DMS 273 treated with DMSO at 0.1 percent for 48 hours (cell line): ENCODE results near the gene ZDHHC11B.
"Not testable (repeated sequence)": the region's sequence is repeated elsewhere in the genome, so short reads cannot be mapped to it uniquely, and the experiment has no call there.

Experiments
- DNase-seq: peaks from one replicate; lab custom pipeline; 2025; lab: John Stamatoyannopoulos, UW

The ZDHHC11B gene

DNA sequence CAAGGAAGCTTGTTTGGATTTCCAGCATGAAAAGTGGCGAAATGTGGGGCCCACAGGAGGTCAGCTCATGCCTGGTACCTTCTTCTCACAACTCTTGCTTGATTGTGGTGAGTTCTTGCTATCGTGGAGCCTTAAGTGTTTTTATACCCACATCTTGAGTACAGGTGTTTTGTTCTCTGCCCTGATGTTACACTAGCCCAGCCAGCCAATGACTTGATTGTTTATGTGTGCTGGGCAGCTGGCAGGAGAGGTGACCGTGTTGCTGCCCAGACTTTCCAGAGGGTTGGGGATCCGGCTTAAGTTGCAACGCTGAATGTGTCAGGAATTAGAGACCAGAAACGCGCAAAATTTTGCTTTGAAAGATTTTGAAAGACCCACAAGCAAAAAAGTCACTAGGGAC is 67.4 kb downstream of the ZDHHC11B start:
- no peak for DNase-seq

DNA sequence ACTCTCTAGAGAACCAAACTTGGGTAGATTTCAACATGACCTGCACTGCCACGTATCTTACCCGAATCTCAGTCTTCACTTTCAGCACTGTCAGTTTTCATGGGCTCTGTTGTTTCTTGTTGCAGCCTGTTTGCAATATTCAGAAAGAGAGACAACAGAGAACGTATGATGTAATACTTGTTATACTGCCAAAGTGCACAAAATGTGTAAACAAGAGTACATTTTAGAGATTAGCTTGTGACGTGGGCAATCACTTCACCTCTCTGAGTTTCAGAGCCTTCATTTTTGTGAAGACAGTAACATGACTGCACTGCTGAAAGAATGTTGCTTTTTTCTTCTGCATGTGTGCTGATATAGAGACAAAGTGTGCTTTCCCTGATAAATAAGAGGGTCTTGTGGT is 67.8 kb downstream of the ZDHHC11B start:
- not testable (repeated sequence) for DNase-seq

DNA sequence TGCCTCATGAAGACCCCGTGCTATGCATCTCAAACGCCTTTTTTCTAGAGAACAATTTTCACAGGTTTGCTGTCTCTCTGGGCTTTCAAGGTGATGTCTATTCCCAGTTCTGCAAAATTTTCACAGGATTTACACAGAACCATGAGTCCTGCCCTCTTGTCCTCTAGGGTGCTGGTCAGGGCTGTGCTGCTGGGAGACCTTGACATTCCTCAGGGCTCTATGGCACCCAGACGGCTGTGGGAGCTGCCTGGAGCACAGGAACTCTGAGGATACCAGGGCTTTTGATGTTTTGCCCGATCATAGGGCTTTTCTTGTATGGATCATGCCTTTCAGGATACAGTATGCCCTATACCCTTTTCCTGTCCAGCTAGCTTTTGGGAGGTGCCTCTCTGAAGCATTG is 68.9 kb downstream of the ZDHHC11B start:
- not testable (repeated sequence) for DNase-seq

DNA sequence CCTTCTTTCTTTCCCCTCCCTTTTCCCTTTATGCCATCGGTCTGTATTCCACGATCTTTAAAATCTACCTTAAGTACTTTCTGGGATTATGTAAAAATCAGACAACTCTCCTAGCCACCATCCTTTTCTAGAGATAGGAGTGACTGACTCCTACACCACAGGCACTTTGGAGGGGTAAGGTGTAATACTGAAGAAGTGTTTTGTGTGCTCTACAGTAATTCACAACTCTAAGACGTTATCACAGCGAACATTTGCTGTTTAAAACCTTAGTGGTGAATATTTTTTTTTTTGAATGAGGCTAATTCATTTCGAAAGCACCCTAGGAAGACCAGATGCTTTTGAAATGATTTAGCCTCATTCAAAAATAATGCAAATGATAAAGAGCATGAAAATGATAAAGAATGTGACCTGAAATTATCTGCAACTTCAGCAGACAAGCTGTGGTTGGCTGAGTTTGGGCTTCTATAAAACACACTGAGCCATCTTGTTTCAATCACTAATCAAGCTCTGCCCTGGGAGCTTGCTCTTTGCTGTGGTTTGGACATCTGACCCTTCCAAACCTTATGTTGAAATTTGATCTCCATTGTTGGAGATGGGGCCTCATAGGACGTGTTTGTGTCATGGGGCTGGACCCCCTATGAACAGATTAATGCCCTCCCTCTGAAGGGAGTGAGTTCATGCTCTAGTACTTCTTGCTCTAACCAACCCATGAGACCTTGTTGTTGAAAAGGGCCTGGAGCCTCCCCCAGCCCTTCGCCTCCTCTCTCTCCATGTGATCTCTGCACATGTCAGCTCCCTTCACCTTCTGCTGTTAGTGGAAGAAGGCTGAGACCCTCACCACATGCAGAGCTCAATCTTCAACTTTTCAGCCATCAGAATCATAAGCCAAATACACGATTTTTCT is 70.1 kb downstream of the ZDHHC11B start:
- DNase-seq, result not testable (repeated sequence)

DNA sequence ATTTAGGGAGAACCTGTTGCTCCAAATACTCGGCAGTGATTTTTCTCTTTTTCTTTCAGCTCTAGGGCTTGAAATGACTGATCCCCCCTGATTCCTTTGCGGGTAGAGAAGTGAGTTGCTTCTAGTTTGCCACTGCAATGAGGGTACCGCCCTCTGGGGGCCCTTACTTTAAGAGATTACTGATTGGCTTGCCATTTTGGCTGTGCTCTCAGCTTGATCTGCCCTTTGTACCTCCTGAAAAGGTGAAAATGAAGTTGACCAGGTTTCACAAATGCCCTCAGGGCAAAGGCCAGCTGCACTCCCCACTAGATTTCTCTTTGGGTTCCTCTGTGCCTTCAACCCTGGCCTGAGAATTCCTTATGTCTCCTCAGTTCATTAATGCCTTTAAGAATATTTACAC is 70.8 kb downstream of the ZDHHC11B start:
- DNase-seq, result not testable (repeated sequence)

DNA sequence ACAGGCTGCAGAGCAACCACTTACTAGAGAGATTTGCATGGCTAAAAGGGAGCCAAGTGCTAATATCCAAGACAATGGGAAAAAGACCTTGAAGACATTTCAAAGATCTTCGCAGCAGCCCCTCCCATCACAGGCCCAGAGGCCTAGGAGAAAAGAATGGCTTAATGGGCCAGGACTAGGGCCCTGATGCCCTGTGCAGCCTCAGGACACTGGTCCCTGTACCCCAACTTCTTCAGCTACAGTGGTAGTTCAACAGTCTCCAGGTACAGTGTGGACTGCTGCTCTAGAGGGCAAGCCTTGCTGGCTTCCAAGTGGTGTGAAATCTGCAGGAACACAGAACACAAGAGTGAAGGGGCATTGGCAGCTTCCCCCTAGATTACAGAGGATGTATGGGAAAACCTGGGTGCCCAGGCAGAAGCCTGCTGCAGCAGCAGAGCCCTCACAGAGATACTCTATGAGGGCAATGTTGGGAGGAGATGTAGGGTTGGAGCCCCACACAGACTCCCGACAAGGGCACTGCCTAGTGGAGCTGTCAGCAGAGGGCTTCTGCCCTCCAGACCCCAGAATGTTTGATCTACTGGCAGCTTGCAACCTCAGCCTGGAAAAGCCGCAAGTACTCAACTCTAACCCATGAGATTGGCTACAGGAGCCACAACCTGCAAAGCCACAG is 75.5 kb downstream of the ZDHHC11B start:
- DNase-seq, result not testable (repeated sequence)

DNA sequence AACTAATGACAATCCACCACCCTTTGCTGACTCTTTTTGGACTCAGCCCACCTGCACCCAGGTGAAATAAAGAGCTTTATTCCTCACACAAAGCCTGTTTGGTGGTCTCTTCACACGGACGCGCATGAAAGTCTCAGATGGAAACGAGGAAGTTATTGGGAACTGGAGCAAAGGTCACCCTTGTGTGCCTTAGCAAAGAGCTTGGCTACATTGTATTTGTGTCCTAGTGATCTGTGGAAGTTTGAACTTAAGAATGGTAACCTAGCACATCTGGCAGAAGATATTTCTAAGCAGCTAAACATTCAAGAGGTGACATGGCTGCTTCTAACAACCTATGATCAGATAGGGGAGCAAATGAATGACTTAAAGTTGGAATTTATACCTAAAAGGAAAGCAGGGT is 76.2 kb downstream of the ZDHHC11B start:
- not testable (repeated sequence) for DNase-seq

DNA sequence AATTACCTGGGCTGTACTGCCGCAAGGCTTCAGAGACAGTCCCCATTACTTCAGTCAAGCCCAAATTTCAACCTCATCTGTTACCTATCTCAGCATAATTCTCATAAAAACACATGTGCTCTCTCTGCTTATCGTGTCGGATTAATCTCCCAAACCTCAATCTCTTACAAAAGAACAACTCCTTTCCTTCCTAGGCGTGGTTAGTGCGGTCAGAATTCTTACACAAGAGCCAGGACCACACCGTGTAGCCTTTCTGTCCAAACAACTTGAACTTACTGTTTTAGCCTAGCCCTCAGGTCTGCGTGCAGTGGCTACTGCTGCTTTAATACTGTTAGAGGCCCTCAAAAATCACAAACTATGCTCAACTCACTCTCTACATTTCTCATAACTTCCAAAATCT is 78.4 kb downstream of the ZDHHC11B start:
- DNase-seq, result not testable (repeated sequence)

DNA sequence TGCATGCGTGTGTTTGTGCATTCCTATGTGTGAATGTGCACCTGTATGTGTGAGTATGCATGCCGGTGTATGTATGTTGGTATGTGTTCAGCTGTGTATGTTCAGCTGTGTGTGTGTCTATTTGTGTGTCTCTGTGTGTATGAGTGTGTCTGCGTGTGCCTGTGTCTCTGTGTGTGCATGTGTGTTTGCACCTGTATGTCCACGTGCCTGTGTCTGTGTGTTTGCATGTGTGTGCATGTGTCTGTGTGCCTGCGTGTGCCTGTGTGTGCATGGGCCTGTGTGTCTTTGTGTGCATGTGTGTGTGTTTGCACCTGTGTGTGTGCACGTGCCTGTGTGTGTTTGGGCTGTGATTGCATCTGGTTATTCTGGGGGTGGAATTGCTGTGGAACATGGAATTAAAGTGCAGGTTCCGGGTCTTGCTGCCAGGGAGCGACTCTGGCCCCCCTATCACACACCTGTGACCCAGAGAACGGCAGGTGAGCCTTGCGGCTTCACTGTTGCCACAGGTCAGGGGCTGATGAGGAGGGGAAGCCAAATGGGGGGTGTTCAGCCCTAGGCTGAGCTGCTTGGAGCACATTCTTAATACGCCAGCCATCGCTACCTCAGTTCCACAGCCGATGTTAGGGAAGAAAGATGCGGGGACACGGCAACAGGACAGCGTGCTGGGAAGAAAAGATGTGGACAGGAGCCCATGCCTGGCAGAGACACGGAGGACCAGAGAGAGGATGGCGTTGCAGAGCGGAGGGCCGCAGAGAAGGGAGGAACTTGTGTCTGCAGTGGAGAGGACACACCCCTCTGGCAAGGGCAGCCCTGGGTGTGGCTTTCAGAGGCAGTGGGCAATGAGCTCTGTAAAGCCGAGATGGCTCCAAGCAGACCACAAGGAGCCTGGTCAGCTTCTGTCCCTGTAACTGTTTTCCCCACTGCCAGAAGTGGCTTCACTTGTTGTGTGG is 87.5 kb downstream of the ZDHHC11B start:
- not testable (repeated sequence) for DNase-seq

DNA sequence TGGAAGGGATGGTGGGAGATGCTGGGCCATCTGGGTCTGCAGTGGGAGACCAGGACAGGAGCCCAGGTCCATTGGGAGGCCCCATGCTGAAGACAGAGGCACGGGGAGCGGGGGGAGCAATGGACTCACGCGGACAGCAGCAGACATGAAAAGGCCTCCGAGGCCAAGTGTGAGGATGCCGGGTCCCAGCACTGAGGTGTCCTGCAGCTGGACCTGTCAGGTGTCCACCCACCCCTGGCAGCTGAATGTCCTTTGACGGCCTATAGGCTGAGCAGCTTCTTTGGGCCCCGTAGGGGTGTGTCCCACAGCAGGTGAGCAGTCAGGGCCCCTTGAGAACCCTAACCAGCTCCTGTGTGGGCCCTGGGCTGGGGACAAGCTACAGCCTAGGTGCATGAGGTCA is 88.3 kb downstream of the ZDHHC11B start:
- not testable (repeated sequence) for DNase-seq

DNA sequence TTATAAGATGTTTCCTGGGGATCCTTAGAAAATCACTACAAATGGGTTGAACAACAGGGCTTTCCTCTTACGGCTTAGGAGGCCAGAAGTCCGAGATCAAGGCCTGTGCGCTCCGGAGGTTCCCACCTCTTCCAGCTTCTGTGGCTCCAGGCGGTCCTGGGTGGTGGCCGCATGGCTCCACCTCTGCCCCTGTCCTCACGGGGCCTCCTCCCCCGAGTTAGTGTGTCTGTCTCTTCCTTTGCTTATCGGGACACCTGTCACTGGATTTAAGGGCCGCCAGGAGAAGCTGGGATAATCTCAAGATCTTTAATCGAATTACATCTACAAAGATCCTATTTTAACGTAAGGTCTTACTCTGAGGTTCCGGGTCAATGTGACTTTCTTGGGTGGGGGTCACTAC is 89.1 kb downstream of the ZDHHC11B start:
- not testable (repeated sequence) for DNase-seq

DNA sequence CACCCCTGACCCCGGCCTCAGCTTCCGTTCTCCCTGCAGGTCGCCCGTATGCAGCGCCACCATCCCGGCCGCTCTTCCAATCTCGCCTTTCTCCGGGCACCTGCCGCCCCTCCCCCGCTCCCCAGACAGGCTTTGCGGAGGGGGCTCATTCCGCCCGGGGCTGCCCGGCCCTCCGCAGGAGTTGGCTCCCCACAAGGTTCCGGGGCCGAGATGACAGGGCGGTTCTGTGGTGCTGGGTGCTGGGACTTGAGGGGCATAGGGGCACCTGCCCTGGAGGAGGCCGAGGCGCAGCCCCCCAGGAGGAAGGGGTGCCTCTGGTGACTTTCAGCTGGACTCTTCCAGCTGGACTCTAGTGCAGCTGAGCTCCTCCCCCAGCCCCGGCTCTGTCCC is 90.5 kb downstream of the ZDHHC11B start:
- not testable (repeated sequence) for DNase-seq

DNA sequence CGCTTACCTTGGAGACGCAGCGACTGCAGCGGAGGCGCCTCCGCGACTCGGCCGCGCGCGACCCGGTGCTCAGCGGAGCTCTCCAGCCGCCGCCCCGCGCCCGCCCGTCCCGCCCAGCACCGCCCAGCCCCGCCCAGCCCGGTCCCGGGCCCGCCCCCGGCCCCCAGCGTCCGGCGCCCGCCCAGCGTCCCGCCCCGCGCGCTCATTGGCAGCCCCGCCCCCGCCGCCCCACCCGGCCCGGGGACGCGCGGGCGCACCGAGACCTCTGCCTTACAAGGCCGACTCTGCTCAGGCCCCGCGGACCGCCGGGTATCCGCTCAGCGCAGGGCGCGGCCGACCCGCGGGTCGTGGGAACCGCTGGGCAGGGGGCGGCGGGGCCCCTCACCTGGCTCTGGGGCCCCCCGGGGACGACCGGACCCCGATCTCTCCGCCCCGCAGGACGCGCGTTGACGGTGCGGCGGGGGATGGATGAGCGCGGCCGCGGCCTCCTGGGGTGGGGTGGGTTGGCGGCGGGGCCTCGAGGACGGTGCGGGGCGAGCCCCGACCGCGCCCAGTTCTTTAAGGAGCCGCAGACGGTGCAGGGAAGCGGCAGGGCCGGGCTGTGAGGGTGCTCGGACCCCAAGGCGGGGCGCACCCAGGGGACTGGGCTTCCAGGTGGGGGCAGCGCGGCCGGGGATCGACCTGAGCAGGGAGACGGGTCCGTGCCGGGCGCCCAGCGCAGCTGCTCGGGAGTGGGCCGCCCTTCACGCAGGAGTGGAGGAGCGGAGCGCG is 91.1 kb downstream of the ZDHHC11B start, which contains the start of gene TPPP:
Gene TPPP, minus strand, starts transcription at position 82 of the 771 bp plus-strand sequence. CDS start 15,292 bp downstream, outside the sequence.
- not testable (repeated sequence) for DNase-seq

DNA sequence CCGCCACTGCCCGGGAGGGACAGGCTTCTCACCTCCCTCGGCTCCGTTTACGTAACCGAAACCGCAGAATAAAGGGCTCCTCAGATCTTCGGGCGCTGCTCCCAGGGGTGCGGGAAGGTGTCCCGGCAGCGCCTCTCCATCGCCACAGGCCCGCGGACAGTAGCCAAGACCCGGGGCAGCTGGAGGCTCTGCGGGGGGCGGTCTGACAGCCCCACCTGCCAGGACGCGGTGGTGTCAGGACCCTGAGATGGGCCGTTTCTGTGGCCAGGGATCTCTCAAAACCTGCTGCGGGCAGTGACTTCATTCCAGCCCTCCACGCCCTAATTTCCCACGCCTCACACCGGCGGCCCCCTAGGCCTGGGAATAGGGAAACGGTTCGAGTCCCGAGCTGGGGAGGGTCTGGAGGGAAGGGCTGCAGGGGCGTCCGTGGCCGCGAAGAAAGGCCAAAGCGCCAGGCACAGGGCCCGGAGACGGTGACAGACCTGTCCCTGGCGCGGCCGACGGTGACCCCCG is 91.9 kb downstream of the ZDHHC11B start:
- DNase-seq, result not testable (repeated sequence)

DNA sequence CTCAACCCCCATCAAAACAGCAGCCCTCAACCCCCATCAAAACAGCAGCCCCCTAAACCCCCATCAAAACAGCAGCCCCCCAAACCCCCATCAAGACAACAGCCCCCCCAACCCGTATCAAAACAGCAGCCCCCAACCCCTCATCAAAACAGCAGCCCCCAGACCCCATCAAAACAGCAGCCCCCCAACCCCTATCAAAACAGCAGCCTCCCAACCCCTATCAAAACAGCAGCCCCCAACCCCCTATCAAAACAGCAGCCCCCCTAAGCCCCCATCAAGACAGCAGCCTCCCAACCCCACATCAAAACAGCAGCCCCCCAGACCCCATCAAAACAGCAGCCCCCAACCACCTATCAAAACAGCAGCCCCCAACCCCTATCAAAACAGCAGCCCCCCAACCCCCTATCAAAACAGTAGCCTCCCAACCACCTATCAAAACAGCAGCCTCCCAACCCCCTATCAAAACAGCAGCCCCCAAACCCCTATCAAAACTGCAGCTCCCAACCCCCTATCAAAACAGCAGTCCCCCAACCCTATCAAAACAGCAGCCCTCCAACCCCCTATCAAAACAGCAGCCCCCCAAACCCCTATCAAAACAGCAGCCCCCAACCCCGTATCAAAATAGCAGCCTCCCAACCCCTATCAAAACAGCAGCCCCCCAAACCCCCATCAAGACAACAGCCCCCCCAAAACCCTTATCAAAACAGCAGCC is 92.6 kb downstream of the ZDHHC11B start:
- no peak for DNase-seq

DNA sequence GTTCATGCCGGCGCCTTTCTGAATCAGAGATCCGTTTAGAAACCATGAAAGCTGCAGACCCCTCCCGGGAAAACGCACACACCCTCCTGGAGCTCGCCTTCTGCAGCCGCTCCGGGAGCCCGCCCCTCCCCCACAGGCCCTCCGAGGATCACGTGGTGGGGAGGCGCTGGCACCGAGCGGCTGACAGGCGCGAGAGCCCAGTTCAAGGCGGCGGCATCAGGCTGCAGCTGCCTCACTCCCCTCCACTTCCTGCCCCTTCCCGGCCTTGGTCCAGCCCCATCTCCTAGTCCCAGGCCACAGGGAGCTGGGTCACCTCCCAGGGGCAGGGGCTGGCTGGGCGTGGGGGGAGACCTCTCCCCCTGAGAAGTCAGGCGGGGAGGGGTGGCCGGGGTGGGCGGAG is 93.5 kb downstream of the ZDHHC11B start:
- DNase-seq, result not testable (repeated sequence)

DNA sequence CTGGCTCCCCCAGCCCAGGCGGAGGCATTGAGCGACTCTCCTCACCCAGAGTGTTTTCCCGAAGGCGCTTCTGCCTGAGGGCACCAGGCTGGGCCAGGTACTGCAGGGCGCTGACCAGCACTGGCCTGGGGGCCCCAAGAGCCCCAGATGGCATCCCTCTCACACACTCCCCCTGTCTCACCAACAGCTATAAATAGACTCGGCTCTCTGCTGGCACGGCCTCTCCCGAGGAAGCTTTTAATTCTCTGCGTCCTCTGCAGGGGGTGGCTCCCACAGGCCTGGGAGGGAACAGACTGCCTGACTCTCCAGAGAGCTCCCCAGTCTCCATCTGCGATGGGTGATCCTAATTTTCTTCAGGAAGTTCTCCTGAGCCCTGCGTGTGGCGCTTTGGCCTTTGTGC is 94.2 kb downstream of the ZDHHC11B start:
- DNase-seq, result not testable (repeated sequence)

DNA sequence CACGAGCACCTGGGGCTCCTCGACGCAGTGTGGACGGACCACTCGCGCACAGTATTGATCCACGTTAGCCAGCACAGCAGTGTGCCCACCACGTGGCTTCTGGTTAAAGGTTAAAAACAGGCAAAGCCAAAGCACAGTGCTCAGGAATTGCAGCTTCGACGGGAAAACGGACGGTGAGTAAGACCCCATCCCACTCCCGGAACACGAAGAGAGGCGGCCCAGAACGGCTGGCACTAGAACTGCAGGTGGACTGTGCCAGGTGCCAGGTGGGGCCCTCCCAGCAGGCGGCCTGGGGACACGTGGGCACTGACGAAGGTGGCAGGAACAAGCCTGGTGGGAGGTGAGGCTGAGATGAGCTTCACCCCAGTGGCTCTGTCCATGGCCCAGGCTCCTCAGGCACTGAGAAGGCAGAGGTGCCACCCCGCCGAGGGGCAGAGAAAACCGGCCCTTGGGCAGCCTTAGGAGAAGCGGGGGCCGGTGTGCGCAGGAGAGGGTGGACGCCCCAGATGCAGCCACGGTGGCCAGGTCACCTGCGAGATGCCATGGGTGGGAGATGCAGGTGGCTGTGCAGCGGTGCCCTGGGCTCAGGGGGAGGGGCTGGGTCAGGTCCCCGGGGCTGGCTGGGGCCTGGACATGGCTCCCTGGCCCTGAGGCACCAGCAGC is 96.0 kb downstream of the ZDHHC11B start:
- DNase-seq, result not testable (repeated sequence)

DNA sequence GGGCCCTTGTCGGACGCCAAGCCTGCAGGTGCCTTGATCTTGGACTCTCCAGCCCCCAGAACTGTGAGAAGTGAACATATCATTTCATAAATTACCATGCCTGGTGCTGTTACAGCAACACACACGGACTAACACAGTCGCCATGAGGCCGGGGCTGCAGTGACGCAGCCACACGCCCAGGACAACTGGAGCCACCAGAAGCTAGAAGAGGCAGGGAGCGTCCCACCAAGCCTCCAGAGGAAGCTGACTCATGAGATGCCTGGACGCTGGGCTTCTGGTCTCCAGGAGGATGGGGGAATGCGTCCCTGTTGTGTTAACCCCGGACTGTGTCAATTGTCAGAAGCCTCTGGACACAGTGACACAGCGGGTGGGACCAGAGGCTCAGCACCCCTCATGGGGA is 97.6 kb downstream of the ZDHHC11B start:
- not testable (repeated sequence) for DNase-seq

DNA sequence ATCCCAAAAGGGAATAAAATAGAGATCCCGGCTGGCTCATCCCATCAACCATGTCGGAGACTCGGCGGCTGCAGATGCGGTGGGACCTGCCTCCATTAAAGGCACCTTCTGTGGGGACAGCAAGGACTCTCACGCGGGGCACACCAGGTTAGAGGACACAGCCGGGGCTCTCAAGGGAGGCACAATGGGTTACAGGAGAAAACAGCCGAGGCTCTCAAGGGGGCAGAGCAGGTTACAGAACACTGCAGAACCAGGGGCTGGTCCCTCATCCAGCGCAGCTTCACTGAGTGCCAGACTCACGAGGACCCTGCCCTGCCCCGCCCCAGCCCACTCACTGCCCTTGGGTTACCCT is 98.4 kb downstream of the ZDHHC11B start:
- not testable (repeated sequence) for DNase-seq
